Measurements from ENCODE around the gene PCGF1.

- TF ChIP-seq CTCF (IDR thresholded peaks at IDR 0.05; ENCODE audit: low read depth, low read length, missing input control) (no peak), GABPA (IDR thresholded peaks at IDR 0.05 in 1 of 2, conservative IDR thresholded peaks at IDR 0.05 in 1 of 2) (no peak), MAX (IDR thresholded peaks at IDR 0.05) (no peak), JUND (IDR thresholded peaks at IDR 0.05) (no peak)
These were observed 7.9 kb upstream of the PCGF1 start for GRCh38 chr2:74515271-74515980.
